ENCODE measurements around the gene FBXW12. TPM values are rescaled to one million over a fixed set of nuclear protein-coding genes. Genes with fewer than 3 reads are reported as not detected.

Gene FBXW12
- total and polyA plus RNA-seq, 4 donors, result not detected

DNA sequence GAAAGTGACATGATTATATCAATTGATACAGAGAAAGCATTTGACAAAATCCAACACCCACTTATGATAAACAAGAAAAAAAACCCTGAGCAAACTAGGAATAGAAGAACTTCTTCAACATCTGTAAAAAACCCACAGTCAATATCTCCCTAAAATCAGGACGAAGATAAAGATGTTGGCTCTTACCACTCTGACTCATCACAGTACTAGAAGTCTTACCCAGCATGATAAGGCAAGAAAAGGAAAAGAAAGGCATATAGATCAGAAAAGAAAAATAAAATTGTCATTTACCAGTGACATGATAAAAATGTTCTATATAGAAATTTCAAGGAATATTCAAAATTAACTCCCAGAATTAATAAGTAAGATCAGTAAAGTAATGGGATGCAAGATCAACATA is 7.2 kb upstream of the FBXW12 start:
- TF ChIP-seq, protein P1, sequence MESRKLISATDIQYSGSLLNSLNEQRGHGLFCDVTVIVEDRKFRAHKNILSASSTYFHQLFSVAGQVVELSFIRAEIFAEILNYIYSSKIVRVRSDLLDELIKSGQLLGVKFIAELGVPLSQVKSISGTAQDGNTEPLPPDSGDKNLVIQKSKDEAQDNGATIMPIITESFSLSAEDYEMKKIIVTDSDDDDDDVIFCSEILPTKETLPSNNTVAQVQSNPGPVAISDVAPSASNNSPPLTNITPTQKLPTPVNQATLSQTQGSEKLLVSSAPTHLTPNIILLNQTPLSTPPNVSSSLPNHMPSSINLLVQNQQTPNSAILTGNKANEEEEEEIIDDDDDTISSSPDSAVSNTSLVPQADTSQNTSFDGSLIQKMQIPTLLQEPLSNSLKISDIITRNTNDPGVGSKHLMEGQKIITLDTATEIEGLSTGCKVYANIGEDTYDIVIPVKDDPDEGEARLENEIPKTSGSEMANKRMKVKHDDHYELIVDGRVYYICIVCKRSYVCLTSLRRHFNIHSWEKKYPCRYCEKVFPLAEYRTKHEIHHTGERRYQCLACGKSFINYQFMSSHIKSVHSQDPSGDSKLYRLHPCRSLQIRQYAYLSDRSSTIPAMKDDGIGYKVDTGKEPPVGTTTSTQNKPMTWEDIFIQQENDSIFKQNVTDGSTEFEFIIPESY (IDR thresholded peaks at IDR 0.05), result no peak
- TF ChIP-seq NR2F2 (IDR thresholded peaks at IDR 0.05) (no peak), SP1 (IDR thresholded peaks at IDR 0.05) (no peak)
- 51% methylated on average over 1 of the region's 1 CpG for WGBS
- no peak overlapping the region for H3K4me3 ChIP-seq (ENCODE audit: low read depth in 1 of 3, low read length in 3 of 3)

DNA sequence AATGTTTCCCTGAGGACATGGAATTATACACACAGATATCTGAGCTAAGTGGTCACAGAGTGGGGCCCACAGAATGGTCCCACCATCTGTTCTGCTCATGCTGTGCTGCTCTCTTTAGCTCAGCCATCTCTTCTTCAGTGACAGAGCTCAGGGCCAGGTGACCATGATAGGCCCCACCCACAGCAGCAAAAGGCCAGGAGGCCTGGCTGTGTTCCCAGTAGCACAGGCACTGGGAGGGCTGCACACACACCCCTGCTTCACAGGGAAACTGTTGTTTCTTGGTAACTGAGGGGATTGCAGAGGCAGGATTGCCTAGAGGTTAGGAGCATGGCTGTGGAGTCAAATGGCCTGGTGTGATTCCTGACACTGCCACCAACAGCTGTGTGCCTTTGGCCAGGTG is 4.8 kb upstream of the FBXW12 start:
- no peak overlapping the region for H3K4me3 ChIP-seq (ENCODE audit: low read depth in 1 of 3, low read length in 3 of 3)
- no peaks in the 10 kb centered on the region for H3K4me1 ChIP-seq (ENCODE audit: control insufficient read depth in 4 of 4, insufficient read depth in 4 of 4, low read length in 3 of 4)
- TF ChIP-seq JUND (IDR thresholded peaks at IDR 0.05), result no peak
- TF ChIP-seq SP1 (IDR thresholded peaks at IDR 0.05), result no peak
- no peak for TF ChIP-seq HNF4A (conservative IDR thresholded peaks at IDR 0.05)
- TF ChIP-seq GABPA (IDR thresholded peaks at IDR 0.05 in 1 of 2, conservative IDR thresholded peaks at IDR 0.05 in 1 of 2), result no peak
- TF ChIP-seq, protein P2, sequence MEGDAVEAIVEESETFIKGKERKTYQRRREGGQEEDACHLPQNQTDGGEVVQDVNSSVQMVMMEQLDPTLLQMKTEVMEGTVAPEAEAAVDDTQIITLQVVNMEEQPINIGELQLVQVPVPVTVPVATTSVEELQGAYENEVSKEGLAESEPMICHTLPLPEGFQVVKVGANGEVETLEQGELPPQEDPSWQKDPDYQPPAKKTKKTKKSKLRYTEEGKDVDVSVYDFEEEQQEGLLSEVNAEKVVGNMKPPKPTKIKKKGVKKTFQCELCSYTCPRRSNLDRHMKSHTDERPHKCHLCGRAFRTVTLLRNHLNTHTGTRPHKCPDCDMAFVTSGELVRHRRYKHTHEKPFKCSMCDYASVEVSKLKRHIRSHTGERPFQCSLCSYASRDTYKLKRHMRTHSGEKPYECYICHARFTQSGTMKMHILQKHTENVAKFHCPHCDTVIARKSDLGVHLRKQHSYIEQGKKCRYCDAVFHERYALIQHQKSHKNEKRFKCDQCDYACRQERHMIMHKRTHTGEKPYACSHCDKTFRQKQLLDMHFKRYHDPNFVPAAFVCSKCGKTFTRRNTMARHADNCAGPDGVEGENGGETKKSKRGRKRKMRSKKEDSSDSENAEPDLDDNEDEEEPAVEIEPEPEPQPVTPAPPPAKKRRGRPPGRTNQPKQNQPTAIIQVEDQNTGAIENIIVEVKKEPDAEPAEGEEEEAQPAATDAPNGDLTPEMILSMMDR (IDR thresholded peaks at IDR 0.05; ENCODE audit: low read depth, low read length, missing input control), result no peak
- no peak for TF ChIP-seq FOXA2 (IDR thresholded peaks at IDR 0.05)
- no peak for TF ChIP-seq FOXA1 (IDR thresholded peaks at IDR 0.05)
- no peak for TF ChIP-seq RAD21 (IDR thresholded peaks at IDR 0.05)
- TF ChIP-seq EGR1 (IDR thresholded peaks at IDR 0.05; ENCODE audit: low read depth in 2 of 2), result no peak
- TF ChIP-seq, protein P3, sequence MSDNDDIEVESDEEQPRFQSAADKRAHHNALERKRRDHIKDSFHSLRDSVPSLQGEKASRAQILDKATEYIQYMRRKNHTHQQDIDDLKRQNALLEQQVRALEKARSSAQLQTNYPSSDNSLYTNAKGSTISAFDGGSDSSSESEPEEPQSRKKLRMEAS (IDR thresholded peaks at IDR 0.05), result no peak
- no peak for TF ChIP-seq YY1 (IDR thresholded peaks at IDR 0.05)
- TF ChIP-seq TAF1 (conservative IDR thresholded peaks at IDR 0.05), result no peak
- no peak overlapping the region for H3K9ac ChIP-seq (ENCODE audit: low read depth in 1 of 2, low read length in 2 of 2)
- H3K36me3 ChIP-seq (ENCODE audit: control insufficient read depth in 4 of 4, insufficient read depth in 3 of 4, low read depth in 1 of 4, low read length in 3 of 4), result no peaks in the 10 kb centered on the region
- H3K9me3 ChIP-seq (ENCODE audit: control insufficient read depth in 4 of 4, low read length in 3 of 4), result peaks cover 0 to 2% (median 0%) of the 10 kb centered on the region in 4 donors
- no peaks in the 10 kb centered on the region for H3K27me3 ChIP-seq (ENCODE audit: control insufficient read depth in 4 of 4, insufficient read depth in 4 of 4, low read length in 3 of 4)
- peak; percentile 41 for DNase-seq (ENCODE audit: low spot score)
- H3K27ac ChIP-seq (ENCODE audit: low read depth in 1 of 2, low read length in 2 of 2), result no peak overlapping the region

More for the DNA sequence above, 7.2 kb upstream of the FBXW12 start:
- no peaks in the 10 kb centered on the region for H3K36me3 ChIP-seq (ENCODE audit: control insufficient read depth in 4 of 4, insufficient read depth in 3 of 4, low read depth in 1 of 4, low read length in 3 of 4)
- no peak overlapping the region for H3K9ac ChIP-seq (ENCODE audit: low read depth in 1 of 2, low read length in 2 of 2)
- peaks cover 0 to 6% (median 0%) of the 10 kb centered on the region in 4 donors for H3K9me3 ChIP-seq (ENCODE audit: control insufficient read depth in 4 of 4, low read length in 3 of 4)
- no peaks in the 10 kb centered on the region for H3K27me3 ChIP-seq (ENCODE audit: control insufficient read depth in 4 of 4, insufficient read depth in 4 of 4, low read length in 3 of 4)
- no peak overlapping the region for H3K27ac ChIP-seq (ENCODE audit: low read depth in 1 of 2, low read length in 2 of 2)
- H3K4me1 ChIP-seq (ENCODE audit: control insufficient read depth in 4 of 4, insufficient read depth in 4 of 4, low read length in 3 of 4), result no peaks in the 10 kb centered on the region
- no peak for DNase-seq (ENCODE audit: low spot score)

DNA sequence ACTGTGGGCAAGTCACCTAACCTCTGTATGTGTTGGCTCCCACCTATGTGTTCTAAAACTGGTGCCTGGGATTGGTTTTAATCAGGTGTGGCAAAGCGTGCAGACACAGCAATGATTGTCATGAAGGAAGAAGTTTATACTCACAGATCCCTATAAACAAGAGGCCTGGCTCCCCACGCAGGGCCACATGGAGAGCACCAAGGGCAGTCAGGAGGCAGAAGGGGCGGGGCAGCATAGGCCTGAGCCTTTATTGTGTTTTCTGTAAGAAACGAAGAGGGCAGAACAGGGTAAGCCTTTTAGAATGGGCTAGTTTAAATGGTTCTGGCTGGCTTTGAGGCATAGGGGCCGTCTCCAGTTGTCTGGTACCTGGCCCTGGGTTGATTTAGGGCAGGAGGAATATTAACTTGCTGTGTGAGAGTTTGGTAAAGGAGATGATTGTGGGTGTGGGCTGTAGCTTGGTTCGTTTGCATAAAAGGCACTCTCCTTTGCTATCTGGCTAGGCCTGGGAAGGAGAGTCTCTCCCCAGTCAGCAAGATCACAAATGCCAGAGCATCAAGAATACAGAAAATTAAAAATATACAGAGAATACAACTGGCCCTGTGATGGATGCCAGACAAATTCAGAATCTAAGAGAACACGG is 2.2 kb upstream of the FBXW12 start:
- WGBS, result 74% methylated on average over 7 of the region's 7 CpGs
- no peak for DNase-seq (ENCODE audit: low spot score)
- H3K9me3 ChIP-seq (ENCODE audit: control insufficient read depth in 4 of 4, low read length in 3 of 4), result no peaks in the 10 kb centered on the region
- no peaks in the 10 kb centered on the region for H3K4me1 ChIP-seq (ENCODE audit: control insufficient read depth in 4 of 4, insufficient read depth in 4 of 4, low read length in 3 of 4)
- no peak overlapping the region for H3K27ac ChIP-seq (ENCODE audit: low read depth in 1 of 2, low read length in 2 of 2)
- H3K36me3 ChIP-seq (ENCODE audit: control insufficient read depth in 4 of 4, insufficient read depth in 3 of 4, low read depth in 1 of 4, low read length in 3 of 4), result no peaks in the 10 kb centered on the region
- H3K4me3 ChIP-seq (ENCODE audit: low read depth in 1 of 3, low read length in 3 of 3), result no peak overlapping the region
- no peaks in the 10 kb centered on the region for H3K27me3 ChIP-seq (ENCODE audit: control insufficient read depth in 4 of 4, insufficient read depth in 4 of 4, low read length in 3 of 4)
- no peak overlapping the region for H3K9ac ChIP-seq (ENCODE audit: low read depth in 1 of 2, low read length in 2 of 2)
- TF ChIP-seq FOXA2 (IDR thresholded peaks at IDR 0.05), result no peak
- TF ChIP-seq HNF4A (conservative IDR thresholded peaks at IDR 0.05), result no peak
- TF ChIP-seq SP1 (IDR thresholded peaks at IDR 0.05), result no peak
- no peak for TF ChIP-seq NR2F2 (IDR thresholded peaks at IDR 0.05)
- TF ChIP-seq, protein P3 (IDR thresholded peaks at IDR 0.05), result no peak
- TF ChIP-seq, protein P4, sequence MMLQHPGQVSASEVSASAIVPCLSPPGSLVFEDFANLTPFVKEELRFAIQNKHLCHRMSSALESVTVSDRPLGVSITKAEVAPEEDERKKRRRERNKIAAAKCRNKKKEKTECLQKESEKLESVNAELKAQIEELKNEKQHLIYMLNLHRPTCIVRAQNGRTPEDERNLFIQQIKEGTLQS (IDR thresholded peaks at IDR 0.05), result no peak
- no peak for TF ChIP-seq EGR1 (IDR thresholded peaks at IDR 0.05; ENCODE audit: low read depth in 2 of 2)
- TF ChIP-seq, protein P5, sequence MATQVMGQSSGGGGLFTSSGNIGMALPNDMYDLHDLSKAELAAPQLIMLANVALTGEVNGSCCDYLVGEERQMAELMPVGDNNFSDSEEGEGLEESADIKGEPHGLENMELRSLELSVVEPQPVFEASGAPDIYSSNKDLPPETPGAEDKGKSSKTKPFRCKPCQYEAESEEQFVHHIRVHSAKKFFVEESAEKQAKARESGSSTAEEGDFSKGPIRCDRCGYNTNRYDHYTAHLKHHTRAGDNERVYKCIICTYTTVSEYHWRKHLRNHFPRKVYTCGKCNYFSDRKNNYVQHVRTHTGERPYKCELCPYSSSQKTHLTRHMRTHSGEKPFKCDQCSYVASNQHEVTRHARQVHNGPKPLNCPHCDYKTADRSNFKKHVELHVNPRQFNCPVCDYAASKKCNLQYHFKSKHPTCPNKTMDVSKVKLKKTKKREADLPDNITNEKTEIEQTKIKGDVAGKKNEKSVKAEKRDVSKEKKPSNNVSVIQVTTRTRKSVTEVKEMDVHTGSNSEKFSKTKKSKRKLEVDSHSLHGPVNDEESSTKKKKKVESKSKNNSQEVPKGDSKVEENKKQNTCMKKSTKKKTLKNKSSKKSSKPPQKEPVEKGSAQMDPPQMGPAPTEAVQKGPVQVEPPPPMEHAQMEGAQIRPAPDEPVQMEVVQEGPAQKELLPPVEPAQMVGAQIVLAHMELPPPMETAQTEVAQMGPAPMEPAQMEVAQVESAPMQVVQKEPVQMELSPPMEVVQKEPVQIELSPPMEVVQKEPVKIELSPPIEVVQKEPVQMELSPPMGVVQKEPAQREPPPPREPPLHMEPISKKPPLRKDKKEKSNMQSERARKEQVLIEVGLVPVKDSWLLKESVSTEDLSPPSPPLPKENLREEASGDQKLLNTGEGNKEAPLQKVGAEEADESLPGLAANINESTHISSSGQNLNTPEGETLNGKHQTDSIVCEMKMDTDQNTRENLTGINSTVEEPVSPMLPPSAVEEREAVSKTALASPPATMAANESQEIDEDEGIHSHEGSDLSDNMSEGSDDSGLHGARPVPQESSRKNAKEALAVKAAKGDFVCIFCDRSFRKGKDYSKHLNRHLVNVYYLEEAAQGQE (IDR thresholded peaks at IDR 0.05), result no peak
- TF ChIP-seq JUND (IDR thresholded peaks at IDR 0.05), result no peak
- TF ChIP-seq YY1 (IDR thresholded peaks at IDR 0.05), result no peak
- TF ChIP-seq GABPA (IDR thresholded peaks at IDR 0.05 in 1 of 2, conservative IDR thresholded peaks at IDR 0.05 in 1 of 2), result no peak
- TF ChIP-seq HNF4G (IDR thresholded peaks at IDR 0.05), result no peak
- TF ChIP-seq FOXA1 (IDR thresholded peaks at IDR 0.05), result no peak
